Skeletal muscle satellite cell (primary cell): Measurements from ENCODE around the gene MTFR1L.

Experiments
- H3K27me3 ChIP-seq: 2 replicates; pipeline ENCODE4 v1.7.0; 2013; ENCODE audit warnings: low read length; ENCODE audit not compliant: control insufficient read depth, insufficient read depth
- H3K36me3 ChIP-seq: 2 replicates; pipeline ENCODE4 v1.7.0; 2013; ENCODE audit warnings: mild to moderate bottlenecking, control low read depth, low read length; ENCODE audit not compliant: insufficient read depth
- H3K4me1 ChIP-seq: 2 replicates; pipeline ENCODE4 v1.7.0; 2013; ENCODE audit warnings: low read length; ENCODE audit not compliant: control insufficient read depth, insufficient read depth
- H3K4me2 ChIP-seq: 2 replicates; pipeline ENCODE4 v1.7.0; 2013; ENCODE audit warnings: mild to moderate bottlenecking, low read length
- H3K4me3 ChIP-seq: 2 replicates; pipeline ENCODE4 v1.7.0; 2013; ENCODE audit warnings: low read length
- H3K9ac ChIP-seq: 2 replicates; pipeline ENCODE4 v1.7.0; 2013; ENCODE audit warnings: mild to moderate bottlenecking, low read depth, low read length, moderate library complexity
- H3K9me3 ChIP-seq: replicated peaks from 2 replicates; pipeline ENCODE4 v1.7.0; 2013; ENCODE audit warnings: mild to moderate bottlenecking, control low read depth, low read length

The MTFR1L gene

GRCh38 chr1:25780318-25781129, 39.2 kb upstream of the MTFR1L start:
- Histone ChIP-seq H3K9me3 (no peaks in the 10 kb centered on the region), H3K27me3 (peaks cover 35% of the 10 kb centered on the region), H3K4me2 (no peak overlapping the region), H3K9ac (no peak overlapping the region), H3K4me1 (no peaks in the 10 kb centered on the region), H3K4me3 (no peak overlapping the region), H3K36me3 (no peaks in the 10 kb centered on the region)

GRCh38 chr1:25781130-25781433, 38.7 kb upstream of the MTFR1L start:
- Histone ChIP-seq H3K9ac (no peak overlapping the region), H3K9me3 (no peaks in the 10 kb centered on the region), H3K36me3 (no peaks in the 10 kb centered on the region), H3K4me3 (no peak overlapping the region), H3K4me2 (no peak overlapping the region), H3K4me1 (no peaks in the 10 kb centered on the region), H3K27me3 (peaks cover 37% of the 10 kb centered on the region)

GRCh38 chr1:25782608-25783201, 37.0 kb upstream of the MTFR1L start:
- Histone ChIP-seq H3K4me2 (no peak overlapping the region), H3K27me3 (peaks cover 36% of the 10 kb centered on the region), H3K9ac (no peak overlapping the region), H3K36me3 (no peaks in the 10 kb centered on the region), H3K4me3 (no peak overlapping the region), H3K4me1 (peaks cover 8% of the 10 kb centered on the region), H3K9me3 (no peaks in the 10 kb centered on the region)

GRCh38 chr1:25784575-25785051, 35.1 kb upstream of the MTFR1L start:
- Histone ChIP-seq H3K4me3 (no peak overlapping the region), H3K9me3 (no peaks in the 10 kb centered on the region), H3K27me3 (peaks cover 45% of the 10 kb centered on the region), H3K9ac (no peak overlapping the region), H3K4me2 (no peak overlapping the region), H3K36me3 (no peaks in the 10 kb centered on the region), H3K4me1 (peaks cover 10% of the 10 kb centered on the region)

GRCh38 chr1:25785333-25786067, 34.3 kb upstream of the MTFR1L start:
- Histone ChIP-seq H3K36me3 (no peaks in the 10 kb centered on the region), H3K4me3 (no peak overlapping the region), H3K4me1 (peaks cover 10% of the 10 kb centered on the region), H3K27me3 (peaks cover 54% of the 10 kb centered on the region), H3K9me3 (no peaks in the 10 kb centered on the region), H3K4me2 (no peak overlapping the region), H3K9ac (no peak overlapping the region)

GRCh38 chr1:25786887-25787759, 32.6 kb upstream of the MTFR1L start:
- Histone ChIP-seq H3K4me2 (no peak overlapping the region), H3K27me3 (peaks cover 68% of the 10 kb centered on the region), H3K9me3 (no peaks in the 10 kb centered on the region), H3K36me3 (no peaks in the 10 kb centered on the region), H3K4me1 (peaks cover 10% of the 10 kb centered on the region), H3K9ac (no peak overlapping the region), H3K4me3 (no peak overlapping the region)

- Histone ChIP-seq H3K9ac (no peak overlapping the region), H3K4me1 (peaks cover 10% of the 10 kb centered on the region), H3K27me3 (peaks cover 62% of the 10 kb centered on the region), H3K4me3 (no peak overlapping the region), H3K4me2 (no peak overlapping the region), H3K36me3 (no peaks in the 10 kb centered on the region), H3K9me3 (no peaks in the 10 kb centered on the region)
These were observed 32.0 kb upstream of the MTFR1L start for GRCh38 chr1:25787760-25788166.

GRCh38 chr1:25790472-25790871, 29.3 kb upstream of the MTFR1L start:
- H3K4me1 ChIP-seq = peaks cover 10% of the 10 kb centered on the region
- H3K27me3 ChIP-seq = peaks cover 55% of the 10 kb centered on the region
- H3K4me2 ChIP-seq = no peak overlapping the region
- no peaks in the 10 kb centered on the region for H3K36me3 ChIP-seq
- no peak overlapping the region for H3K4me3 ChIP-seq
- no peak overlapping the region for H3K9ac ChIP-seq
- no peaks in the 10 kb centered on the region for H3K9me3 ChIP-seq

- H3K4me1 ChIP-seq = peaks cover 8% of the 10 kb centered on the region
- H3K27me3 ChIP-seq = peaks cover 52% of the 10 kb centered on the region
- H3K36me3 ChIP-seq = no peaks in the 10 kb centered on the region
- H3K9ac ChIP-seq = no peak overlapping the region
- no peak overlapping the region for H3K4me3 ChIP-seq
- H3K9me3 ChIP-seq = no peaks in the 10 kb centered on the region
- no peak overlapping the region for H3K4me2 ChIP-seq
These were observed 27.6 kb upstream of the MTFR1L start for GRCh38 chr1:25792115-25792514.

- Histone ChIP-seq H3K9ac (no peak overlapping the region), H3K9me3 (no peaks in the 10 kb centered on the region), H3K4me2 (no peak overlapping the region), H3K4me1 (no peaks in the 10 kb centered on the region), H3K4me3 (no peak overlapping the region), H3K27me3 (peaks cover 47% of the 10 kb centered on the region), H3K36me3 (no peaks in the 10 kb centered on the region)
These were observed 26.1 kb upstream of the MTFR1L start for GRCh38 chr1:25793585-25794170.

GRCh38 chr1:25794325-25794724, 25.4 kb upstream of the MTFR1L start:
- H3K36me3 ChIP-seq = no peaks in the 10 kb centered on the region
- no peaks in the 10 kb centered on the region for H3K4me1 ChIP-seq
- H3K4me2 ChIP-seq = no peak overlapping the region
- H3K27me3 ChIP-seq = peaks cover 43% of the 10 kb centered on the region
- H3K4me3 ChIP-seq = no peak overlapping the region
- H3K9me3 ChIP-seq = no peaks in the 10 kb centered on the region
- no peak overlapping the region for H3K9ac ChIP-seq
